ENCODE data around the gene C16orf78. TPM values are rescaled to one million over a fixed set of nuclear protein-coding genes. Genes with fewer than 3 reads are reported as not detected.
A peak's percentile ranks its signal among the peaks of the same experiment; 100 is the strongest.

Gene C16orf78
- total RNA-seq, 2 donors from 2014 or later = not detected

DNA sequence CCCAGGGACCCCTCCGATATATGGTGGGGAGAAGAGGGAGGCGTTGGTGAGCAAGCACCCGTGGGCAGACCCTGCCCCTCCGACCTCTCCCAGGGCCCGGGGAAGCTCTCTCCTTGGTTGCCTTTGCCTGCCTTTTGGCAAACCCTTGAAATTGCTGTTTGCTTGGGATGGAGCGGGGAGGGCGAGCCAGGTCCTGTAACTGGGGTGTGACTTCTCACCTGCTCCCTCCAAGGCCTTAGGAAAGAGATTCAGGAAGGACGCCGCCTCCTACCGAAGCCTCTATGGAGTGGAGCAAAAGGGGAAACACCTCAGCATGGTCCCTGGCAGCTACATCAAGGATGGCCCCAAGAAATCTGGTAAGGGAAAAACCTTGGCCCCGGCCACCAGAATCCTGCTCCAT is 4.6 kb downstream of the C16orf78 start:
- no peak overlapping the region for H3K27ac ChIP-seq (ENCODE audit: low read depth, low read length)
- DNase-seq = peak; percentile 19
- H3K36me3 Mint-ChIP-seq (ENCODE audit: low read depth) = no peaks in the 10 kb centered on the region
- no peak overlapping the region for H3K4me3 Mint-ChIP-seq
- TF ChIP-seq, protein P1, sequence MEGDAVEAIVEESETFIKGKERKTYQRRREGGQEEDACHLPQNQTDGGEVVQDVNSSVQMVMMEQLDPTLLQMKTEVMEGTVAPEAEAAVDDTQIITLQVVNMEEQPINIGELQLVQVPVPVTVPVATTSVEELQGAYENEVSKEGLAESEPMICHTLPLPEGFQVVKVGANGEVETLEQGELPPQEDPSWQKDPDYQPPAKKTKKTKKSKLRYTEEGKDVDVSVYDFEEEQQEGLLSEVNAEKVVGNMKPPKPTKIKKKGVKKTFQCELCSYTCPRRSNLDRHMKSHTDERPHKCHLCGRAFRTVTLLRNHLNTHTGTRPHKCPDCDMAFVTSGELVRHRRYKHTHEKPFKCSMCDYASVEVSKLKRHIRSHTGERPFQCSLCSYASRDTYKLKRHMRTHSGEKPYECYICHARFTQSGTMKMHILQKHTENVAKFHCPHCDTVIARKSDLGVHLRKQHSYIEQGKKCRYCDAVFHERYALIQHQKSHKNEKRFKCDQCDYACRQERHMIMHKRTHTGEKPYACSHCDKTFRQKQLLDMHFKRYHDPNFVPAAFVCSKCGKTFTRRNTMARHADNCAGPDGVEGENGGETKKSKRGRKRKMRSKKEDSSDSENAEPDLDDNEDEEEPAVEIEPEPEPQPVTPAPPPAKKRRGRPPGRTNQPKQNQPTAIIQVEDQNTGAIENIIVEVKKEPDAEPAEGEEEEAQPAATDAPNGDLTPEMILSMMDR (conservative IDR thresholded peaks at IDR 0.05) = no peak
- H3K36me3 ChIP-seq (ENCODE audit: control insufficient read depth, insufficient read depth, low read length) = no peaks in the 10 kb centered on the region
- WGBS, 2 experiments (ENCODE audit: insufficient coverage in 1 of 2, insufficient read length in 1 of 2) = 92 to 97% methylated on average over 7 to 11 of the region's 11 CpGs
- H3K4me1 Mint-ChIP-seq = peaks cover 10% of the 10 kb centered on the region
- no peaks in the 10 kb centered on the region for H3K9me3 ChIP-seq (ENCODE audit: control insufficient read depth, low read length)
- peaks cover 26% of the 10 kb centered on the region for H3K27me3 Mint-ChIP-seq (ENCODE audit: insufficient read depth)
- no peaks in the 10 kb centered on the region for H3K4me1 ChIP-seq (ENCODE audit: control insufficient read depth, insufficient read depth, low read length)
- no peak overlapping the region for H3K27ac Mint-ChIP-seq
- no peak overlapping the region for H3K4me3 ChIP-seq (ENCODE audit: low read length)
- H3K9ac ChIP-seq (ENCODE audit: extremely low read depth, low read length, poor library complexity, severe bottlenecking) = no peak overlapping the region
- no peaks in the 10 kb centered on the region for H3K9me3 Mint-ChIP-seq
- no peaks in the 10 kb centered on the region for H3K27me3 ChIP-seq (ENCODE audit: control insufficient read depth, insufficient read depth, low read length, poor library complexity, severe bottlenecking)

DNA sequence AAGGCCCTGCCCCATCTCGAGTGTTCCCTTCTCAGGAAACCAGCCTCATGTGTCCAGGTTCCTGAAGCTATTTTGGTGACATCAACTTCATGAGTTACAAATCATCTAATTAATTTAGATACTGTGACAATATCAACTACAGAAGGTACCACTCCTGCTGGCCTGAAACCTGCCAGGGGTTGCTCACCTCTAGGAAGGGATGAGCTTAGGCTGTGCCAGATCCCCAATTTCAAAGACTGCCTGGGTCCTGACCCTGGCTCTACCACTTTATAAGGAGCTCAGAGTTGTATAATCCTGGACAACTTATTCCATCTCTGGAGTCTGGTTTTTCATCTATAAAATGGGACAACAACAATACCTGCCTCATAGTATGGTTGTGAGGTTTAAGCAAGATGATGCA is 5.2 kb downstream of the C16orf78 start:
- Histone ChIP-seq H3K9ac (ENCODE audit: extremely low read depth, low read length, poor library complexity, severe bottlenecking) (no peak overlapping the region), H3K36me3 (ENCODE audit: control insufficient read depth, insufficient read depth, low read length) (no peaks in the 10 kb centered on the region), H3K4me3 (ENCODE audit: low read length) (no peak overlapping the region), H3K9me3 (ENCODE audit: control insufficient read depth, low read length) (no peaks in the 10 kb centered on the region), H3K27me3 (ENCODE audit: control insufficient read depth, insufficient read depth, low read length, poor library complexity, severe bottlenecking) (no peaks in the 10 kb centered on the region), H3K4me1 (ENCODE audit: control insufficient read depth, insufficient read depth, low read length) (no peaks in the 10 kb centered on the region), H3K27ac (ENCODE audit: low read depth, low read length) (no peak overlapping the region)
- Mint-ChIP-seq H3K4me3 (no peak overlapping the region), H3K36me3 (ENCODE audit: low read depth) (no peaks in the 10 kb centered on the region), H3K27ac (no peak overlapping the region), H3K27me3 (ENCODE audit: insufficient read depth) (peaks cover 26% of the 10 kb centered on the region), H3K4me1 (peaks cover 7% of the 10 kb centered on the region), H3K9me3 (no peaks in the 10 kb centered on the region)
- TF ChIP-seq, protein P1 (conservative IDR thresholded peaks at IDR 0.05) = no peak
- WGBS, 2 experiments (ENCODE audit: insufficient coverage in 1 of 2, insufficient read length in 1 of 2) = 86% methylated on average over 1 of the region's 1 CpG; no CpG with 5 or more reads in 1 of the 2 experiments
- DNase-seq = no peak

GRCh38 chr16:49382916-49383315 is 9.3 kb downstream of the C16orf78 start:
- H3K36me3 Mint-ChIP-seq (ENCODE audit: low read depth) = no peaks in the 10 kb centered on the region
- DNase-seq = peak; percentile 83
- H3K9me3 Mint-ChIP-seq = no peaks in the 10 kb centered on the region
- no peak overlapping the region for H3K27ac Mint-ChIP-seq
- Histone ChIP-seq H3K9me3 (ENCODE audit: control insufficient read depth, low read length) (no peaks in the 10 kb centered on the region), H3K9ac (ENCODE audit: extremely low read depth, low read length, poor library complexity, severe bottlenecking) (no peak overlapping the region), H3K4me3 (ENCODE audit: low read length) (no peak overlapping the region), H3K27ac (ENCODE audit: low read depth, low read length) (no peak overlapping the region), H3K4me1 (ENCODE audit: control insufficient read depth, insufficient read depth, low read length) (no peaks in the 10 kb centered on the region), H3K36me3 (ENCODE audit: control insufficient read depth, insufficient read depth, low read length) (no peaks in the 10 kb centered on the region), H3K27me3 (ENCODE audit: control insufficient read depth, insufficient read depth, low read length, poor library complexity, severe bottlenecking) (no peaks in the 10 kb centered on the region)
- WGBS, 2 experiments (ENCODE audit: insufficient coverage in 1 of 2, insufficient read length in 1 of 2) = 33 to 60% methylated on average over 1 of the region's 1 CpG
- no peaks in the 10 kb centered on the region for H3K4me1 Mint-ChIP-seq
- H3K27me3 Mint-ChIP-seq (ENCODE audit: insufficient read depth) = peaks cover 4% of the 10 kb centered on the region
- TF ChIP-seq, protein P1 (conservative IDR thresholded peaks at IDR 0.05) = peak; percentile 70
- no peak overlapping the region for H3K4me3 Mint-ChIP-seq
